ENCODE data around the gene PLEKHG5. TPM values are rescaled to one million over a fixed set of nuclear protein-coding genes. Genes with fewer than 3 reads are reported as not detected.

PLEKHG5 gene
- polyA plus RNA-seq, 1 experiment: 4.3 TPM

DNA sequence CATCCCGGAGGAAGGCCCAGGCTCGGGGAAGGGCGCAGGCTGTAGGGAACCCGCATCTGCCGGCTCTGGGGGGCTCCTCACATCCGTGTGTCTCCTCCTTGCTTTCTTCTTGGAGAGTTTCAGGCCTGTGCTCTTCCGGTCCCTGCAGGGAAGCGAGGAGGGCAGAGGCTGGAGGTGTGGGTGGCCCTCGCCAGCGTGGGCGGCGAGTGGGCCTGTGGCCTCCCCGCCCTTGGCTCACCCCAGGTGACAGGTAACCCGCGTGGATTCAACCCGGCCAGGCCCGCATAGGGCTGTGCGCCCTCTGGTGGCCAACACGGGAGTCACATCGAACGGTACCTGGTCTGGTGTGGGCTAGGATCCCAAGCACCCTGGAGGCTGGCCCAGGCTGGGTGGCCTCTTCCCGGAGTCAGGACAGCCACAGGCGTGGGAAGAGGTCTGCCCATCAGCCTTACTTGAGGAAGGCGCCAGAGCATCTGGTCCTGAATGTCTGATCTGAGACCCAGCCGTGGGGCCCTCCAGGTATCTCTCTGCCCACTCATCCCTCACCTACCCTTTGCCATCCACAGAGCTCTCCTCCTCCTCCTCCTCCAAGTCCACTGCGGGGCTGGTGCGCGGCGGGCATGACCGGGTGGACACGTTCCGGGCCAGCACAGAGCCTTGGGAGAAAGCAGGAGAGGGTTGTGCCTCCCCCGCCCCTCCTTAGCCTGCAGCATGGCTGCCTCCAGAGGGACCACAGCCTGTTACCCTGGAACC is 15.9 kb downstream of the PLEKHG5 start:
- H3K27me3 ChIP-seq (ENCODE audit: control insufficient read depth, insufficient read depth, low read length): no peaks in the 10 kb centered on the region
- CTCF ChIA-PET: interaction anchor here (0.6 to 7.3 kb wide), 11 partner anchors 8 to 336 kb away, joined by 3 to 58 read pairs (median 3); partner anchors contain the start of genes HES2, NOL9 and PLEKHG5
- no peak overlapping the region for H3K4me3 ChIP-seq (ENCODE audit: low read depth, low read length)
- POLR2A ChIA-PET: no interaction called here
- peaks cover 18% of the 10 kb centered on the region for H3K36me3 ChIP-seq (ENCODE audit: control insufficient read depth, insufficient read depth, low read length)
- TF ChIP-seq, protein P1, sequence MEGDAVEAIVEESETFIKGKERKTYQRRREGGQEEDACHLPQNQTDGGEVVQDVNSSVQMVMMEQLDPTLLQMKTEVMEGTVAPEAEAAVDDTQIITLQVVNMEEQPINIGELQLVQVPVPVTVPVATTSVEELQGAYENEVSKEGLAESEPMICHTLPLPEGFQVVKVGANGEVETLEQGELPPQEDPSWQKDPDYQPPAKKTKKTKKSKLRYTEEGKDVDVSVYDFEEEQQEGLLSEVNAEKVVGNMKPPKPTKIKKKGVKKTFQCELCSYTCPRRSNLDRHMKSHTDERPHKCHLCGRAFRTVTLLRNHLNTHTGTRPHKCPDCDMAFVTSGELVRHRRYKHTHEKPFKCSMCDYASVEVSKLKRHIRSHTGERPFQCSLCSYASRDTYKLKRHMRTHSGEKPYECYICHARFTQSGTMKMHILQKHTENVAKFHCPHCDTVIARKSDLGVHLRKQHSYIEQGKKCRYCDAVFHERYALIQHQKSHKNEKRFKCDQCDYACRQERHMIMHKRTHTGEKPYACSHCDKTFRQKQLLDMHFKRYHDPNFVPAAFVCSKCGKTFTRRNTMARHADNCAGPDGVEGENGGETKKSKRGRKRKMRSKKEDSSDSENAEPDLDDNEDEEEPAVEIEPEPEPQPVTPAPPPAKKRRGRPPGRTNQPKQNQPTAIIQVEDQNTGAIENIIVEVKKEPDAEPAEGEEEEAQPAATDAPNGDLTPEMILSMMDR (IDR thresholded peaks at IDR 0.05; ENCODE audit: insufficient read depth, low read depth, low read length): peak; percentile 93
- no peak for DNase-seq (ENCODE audit: low read depth)

DNA sequence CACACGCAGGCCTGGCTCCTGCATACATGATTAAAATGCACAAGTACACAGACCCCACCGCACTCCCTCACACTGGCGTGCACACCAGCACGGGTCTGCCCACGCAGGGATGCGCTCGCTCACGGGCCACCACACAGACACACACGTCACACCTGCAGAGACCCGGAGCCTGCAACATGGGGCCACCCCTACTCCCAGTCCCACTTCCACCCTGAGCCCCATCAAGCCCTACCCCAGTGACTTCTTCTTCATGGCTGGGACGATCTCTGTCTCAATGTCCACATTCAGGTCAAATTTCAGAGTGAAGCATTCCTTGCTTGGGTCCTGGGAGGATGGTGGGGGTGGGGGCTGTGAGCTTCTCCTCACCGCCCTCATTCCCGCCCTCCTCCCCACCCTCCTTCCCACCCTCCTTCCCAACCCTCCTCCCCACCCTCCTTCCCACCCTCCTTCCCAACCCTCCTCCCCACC is 16.6 kb downstream of the PLEKHG5 start:
- ChIA-PET CTCF (interaction anchor here (1.8 to 7.3 kb wide), 2 partner anchors 9 to 14 kb away, joined by 8 to 58 read pairs; partner anchors contain the start of gene PLEKHG5), POLR2A (no interaction called here)
- TF ChIP-seq, protein P1 (IDR thresholded peaks at IDR 0.05; ENCODE audit: insufficient read depth, low read depth, low read length): no peak

DNA sequence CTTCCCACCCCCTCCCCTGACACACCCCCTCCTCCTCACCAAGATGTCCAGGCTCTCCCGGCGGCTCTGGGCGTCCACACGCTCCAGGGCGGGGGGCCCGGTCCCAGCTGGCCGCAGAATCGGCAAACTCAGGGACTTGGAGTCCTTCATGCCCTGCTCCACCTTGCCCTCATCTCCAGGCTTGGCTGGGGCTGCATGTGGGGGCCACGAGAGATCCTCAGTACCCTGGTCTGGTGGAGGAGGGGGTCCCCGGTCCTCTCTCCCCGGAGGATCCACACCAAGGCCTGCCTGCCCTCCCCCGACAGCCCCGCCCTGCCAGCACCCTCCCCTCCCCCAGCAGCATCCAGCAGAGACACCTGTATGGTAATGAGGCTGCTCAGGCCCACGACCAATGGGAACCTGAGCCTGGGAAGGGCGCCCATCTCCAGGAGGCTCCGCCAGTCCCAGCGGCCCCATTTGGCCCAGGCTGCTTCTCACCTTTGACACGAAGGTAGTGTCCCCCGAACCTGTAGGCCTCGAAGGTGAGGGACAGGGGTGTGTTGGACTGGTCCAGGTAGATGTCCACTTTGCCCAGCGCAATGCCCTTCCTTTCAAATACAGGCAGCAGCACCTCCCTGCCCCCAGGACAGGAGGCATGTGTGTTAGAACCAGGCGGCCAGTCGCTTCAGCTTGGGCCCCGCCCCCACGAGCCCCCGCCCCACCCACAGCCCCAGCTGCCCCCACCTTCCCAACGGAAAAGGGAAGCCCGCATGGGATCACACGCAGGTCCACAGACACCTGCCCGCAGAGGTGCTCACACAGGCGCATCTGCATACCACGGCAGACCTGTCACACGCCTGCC is 17.3 kb downstream of the PLEKHG5 start:
- POLR2A ChIA-PET: no interaction called here

More for the DNA sequence above, 16.6 kb downstream of the PLEKHG5 start:
- no peak for DNase-seq (ENCODE audit: low read depth)
- H3K4me3 ChIP-seq (ENCODE audit: low read depth, low read length): no peak overlapping the region
- H3K27me3 ChIP-seq (ENCODE audit: control insufficient read depth, insufficient read depth, low read length): no peaks in the 10 kb centered on the region
- H3K36me3 ChIP-seq (ENCODE audit: control insufficient read depth, insufficient read depth, low read length): peaks cover 21% of the 10 kb centered on the region

DNA sequence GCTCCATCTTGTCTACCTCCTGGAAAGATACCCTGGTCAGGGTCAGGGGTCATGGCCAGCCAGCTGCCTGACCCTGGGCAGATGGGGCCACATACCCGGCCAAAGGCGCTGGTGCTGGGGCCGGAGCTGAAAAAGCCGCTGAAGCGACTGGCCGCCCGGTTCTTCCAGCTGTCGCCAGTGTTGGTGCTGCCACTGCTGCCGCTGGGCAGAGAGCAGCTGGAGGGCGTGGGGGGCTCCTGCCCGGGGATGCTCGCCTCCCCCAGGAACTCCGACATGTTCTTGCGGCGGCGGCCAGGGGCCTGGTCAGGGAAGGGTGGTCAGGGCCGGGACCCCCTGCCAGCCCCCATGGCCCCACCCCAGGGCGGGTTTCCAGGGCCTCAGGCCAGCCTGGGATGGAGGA is 18.3 kb downstream of the PLEKHG5 start:
- CTCF ChIA-PET: interaction anchor here (0.9 to 1.6 kb wide), 2 partner anchors 13 to 226 kb away, joined by 4 to 5 read pairs; no protein-coding TSS in a partner anchor

More for the DNA sequence above, 17.3 kb downstream of the PLEKHG5 start:
- TF ChIP-seq, protein P1 (IDR thresholded peaks at IDR 0.05; ENCODE audit: insufficient read depth, low read depth, low read length): no peak
- DNase-seq (ENCODE audit: low read depth): no peak
- Histone ChIP-seq H3K4me3 (ENCODE audit: low read depth, low read length) (no peak overlapping the region), H3K36me3 (ENCODE audit: control insufficient read depth, insufficient read depth, low read length) (peaks cover 22% of the 10 kb centered on the region), H3K27me3 (ENCODE audit: control insufficient read depth, insufficient read depth, low read length) (no peaks in the 10 kb centered on the region)
- CTCF ChIA-PET: interaction anchor here (0.9 to 1.8 kb wide), 2 partner anchors 10 to 12 kb away, joined by 4 to 8 read pairs; no protein-coding TSS in a partner anchor

More for the DNA sequence above, 18.3 kb downstream of the PLEKHG5 start:
- DNase-seq (ENCODE audit: low read depth): no peak
- H3K4me3 ChIP-seq (ENCODE audit: low read depth, low read length): no peak overlapping the region
- peaks cover 32% of the 10 kb centered on the region for H3K36me3 ChIP-seq (ENCODE audit: control insufficient read depth, insufficient read depth, low read length)
- POLR2A ChIA-PET: no interaction called here
- H3K27me3 ChIP-seq (ENCODE audit: control insufficient read depth, insufficient read depth, low read length): no peaks in the 10 kb centered on the region
- TF ChIP-seq, protein P1 (IDR thresholded peaks at IDR 0.05; ENCODE audit: insufficient read depth, low read depth, low read length): no peak
